ENCODE measurements around the gene TDRD10. TPM values are rescaled to one million over a fixed set of nuclear protein-coding genes. Genes with fewer than 3 reads are reported as not detected.

TDRD10 gene
- total and polyA plus RNA-seq, 2 donors from 2014 or later, result 2.3 to 4.7 TPM

DNA sequence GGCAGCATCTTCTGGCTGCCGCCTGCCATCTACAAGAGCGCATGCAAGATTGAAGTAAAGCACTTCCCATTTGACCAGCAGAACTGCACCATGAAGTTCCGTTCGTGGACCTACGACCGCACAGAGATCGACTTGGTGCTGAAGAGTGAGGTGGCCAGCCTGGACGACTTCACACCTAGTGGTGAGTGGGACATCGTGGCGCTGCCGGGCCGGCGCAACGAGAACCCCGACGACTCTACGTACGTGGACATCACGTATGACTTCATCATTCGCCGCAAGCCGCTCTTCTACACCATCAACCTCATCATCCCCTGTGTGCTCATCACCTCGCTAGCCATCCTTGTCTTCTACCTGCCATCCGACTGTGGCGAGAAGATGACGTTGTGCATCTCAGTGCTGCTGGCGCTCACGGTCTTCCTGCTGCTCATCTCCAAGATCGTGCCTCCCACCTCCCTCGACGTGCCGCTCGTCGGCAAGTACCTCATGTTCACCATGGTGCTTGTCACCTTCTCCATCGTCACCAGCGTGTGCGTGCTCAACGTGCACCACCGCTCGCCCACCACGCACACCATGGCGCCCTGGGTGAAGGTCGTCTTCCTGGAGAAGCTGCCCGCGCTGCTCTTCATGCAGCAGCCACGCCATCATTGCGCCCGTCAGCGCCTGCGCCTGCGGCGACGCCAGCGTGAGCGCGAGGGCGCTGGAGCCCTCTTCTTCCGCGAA, 69.4 kb downstream of the TDRD10 start:
- DNase-seq (no peak), FAIRE-seq (no peak)
- intact Hi-C loops (cut with DNase I), result no loop called here
- H3K27ac ChIP-seq (ENCODE audit: low read depth in 2 of 2, low read length in 2 of 2), result no peak overlapping the region
- H3K9me3 ChIP-seq (ENCODE audit: control insufficient read depth in 2 of 3, insufficient read depth in 1 of 3, low read length in 3 of 3), result no peaks in the 10 kb centered on the region
- H3K9ac ChIP-seq (ENCODE audit: low read length in 3 of 3), result no peak overlapping the region
- peaks cover 0 to 5% (median 0%) of the 10 kb centered on the region in 3 donors for H3K4me1 ChIP-seq (ENCODE audit: control insufficient read depth in 2 of 3, insufficient read depth in 2 of 3, low read depth in 1 of 3, low read length in 3 of 3)
- peaks cover 3% of the 10 kb centered on the region for H3K27me3 ChIP-seq (ENCODE audit: control insufficient read depth, insufficient read depth, low read length)
- H3K36me3 ChIP-seq (ENCODE audit: control insufficient read depth in 2 of 3, insufficient read depth in 3 of 3, low read length in 3 of 3), result no peaks in the 10 kb centered on the region
- TF ChIP-seq, protein P1, sequence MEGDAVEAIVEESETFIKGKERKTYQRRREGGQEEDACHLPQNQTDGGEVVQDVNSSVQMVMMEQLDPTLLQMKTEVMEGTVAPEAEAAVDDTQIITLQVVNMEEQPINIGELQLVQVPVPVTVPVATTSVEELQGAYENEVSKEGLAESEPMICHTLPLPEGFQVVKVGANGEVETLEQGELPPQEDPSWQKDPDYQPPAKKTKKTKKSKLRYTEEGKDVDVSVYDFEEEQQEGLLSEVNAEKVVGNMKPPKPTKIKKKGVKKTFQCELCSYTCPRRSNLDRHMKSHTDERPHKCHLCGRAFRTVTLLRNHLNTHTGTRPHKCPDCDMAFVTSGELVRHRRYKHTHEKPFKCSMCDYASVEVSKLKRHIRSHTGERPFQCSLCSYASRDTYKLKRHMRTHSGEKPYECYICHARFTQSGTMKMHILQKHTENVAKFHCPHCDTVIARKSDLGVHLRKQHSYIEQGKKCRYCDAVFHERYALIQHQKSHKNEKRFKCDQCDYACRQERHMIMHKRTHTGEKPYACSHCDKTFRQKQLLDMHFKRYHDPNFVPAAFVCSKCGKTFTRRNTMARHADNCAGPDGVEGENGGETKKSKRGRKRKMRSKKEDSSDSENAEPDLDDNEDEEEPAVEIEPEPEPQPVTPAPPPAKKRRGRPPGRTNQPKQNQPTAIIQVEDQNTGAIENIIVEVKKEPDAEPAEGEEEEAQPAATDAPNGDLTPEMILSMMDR (IDR thresholded peaks at IDR 0.05; ENCODE audit: borderline replicate concordance, extremely low read depth, insufficient read depth), result no peak
- H3K4me3 ChIP-seq (ENCODE audit: low read length in 3 of 3), result no peak overlapping the region

DNA sequence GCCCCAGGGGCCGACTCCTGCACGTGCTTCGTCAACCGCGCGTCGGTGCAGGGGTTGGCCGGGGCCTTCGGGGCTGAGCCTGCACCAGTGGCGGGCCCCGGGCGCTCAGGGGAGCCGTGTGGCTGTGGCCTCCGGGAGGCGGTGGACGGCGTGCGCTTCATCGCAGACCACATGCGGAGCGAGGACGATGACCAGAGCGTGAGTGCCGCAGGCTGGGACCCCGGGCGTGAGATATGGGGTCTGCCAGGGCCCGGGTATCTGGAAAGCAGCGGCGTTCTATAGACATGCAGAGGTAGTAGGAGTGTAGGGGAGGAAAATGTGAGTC, 69.9 kb downstream of the TDRD10 start:
- H3K9me3 ChIP-seq (ENCODE audit: control insufficient read depth in 2 of 3, insufficient read depth in 1 of 3, low read length in 3 of 3), result no peaks in the 10 kb centered on the region
- no peak overlapping the region for H3K27ac ChIP-seq (ENCODE audit: low read depth in 2 of 2, low read length in 2 of 2)
- TF ChIP-seq, protein P1 (IDR thresholded peaks at IDR 0.05; ENCODE audit: borderline replicate concordance, extremely low read depth, insufficient read depth), result no peak
- no peak for DNase-seq
- H3K4me3 ChIP-seq (ENCODE audit: low read length in 3 of 3), result no peak overlapping the region
- no peak overlapping the region for H3K9ac ChIP-seq (ENCODE audit: low read length in 3 of 3)
- intact Hi-C loops (cut with DNase I), result no loop called here
- H3K27me3 ChIP-seq (ENCODE audit: control insufficient read depth, insufficient read depth, low read length), result no peaks in the 10 kb centered on the region
- H3K4me1 ChIP-seq (ENCODE audit: control insufficient read depth in 2 of 3, insufficient read depth in 2 of 3, low read depth in 1 of 3, low read length in 3 of 3), result peaks cover 0 to 7% (median 0%) of the 10 kb centered on the region in 3 donors
- no peaks in the 10 kb centered on the region for H3K36me3 ChIP-seq (ENCODE audit: control insufficient read depth in 2 of 3, insufficient read depth in 3 of 3, low read length in 3 of 3)
- no peak for FAIRE-seq

DNA sequence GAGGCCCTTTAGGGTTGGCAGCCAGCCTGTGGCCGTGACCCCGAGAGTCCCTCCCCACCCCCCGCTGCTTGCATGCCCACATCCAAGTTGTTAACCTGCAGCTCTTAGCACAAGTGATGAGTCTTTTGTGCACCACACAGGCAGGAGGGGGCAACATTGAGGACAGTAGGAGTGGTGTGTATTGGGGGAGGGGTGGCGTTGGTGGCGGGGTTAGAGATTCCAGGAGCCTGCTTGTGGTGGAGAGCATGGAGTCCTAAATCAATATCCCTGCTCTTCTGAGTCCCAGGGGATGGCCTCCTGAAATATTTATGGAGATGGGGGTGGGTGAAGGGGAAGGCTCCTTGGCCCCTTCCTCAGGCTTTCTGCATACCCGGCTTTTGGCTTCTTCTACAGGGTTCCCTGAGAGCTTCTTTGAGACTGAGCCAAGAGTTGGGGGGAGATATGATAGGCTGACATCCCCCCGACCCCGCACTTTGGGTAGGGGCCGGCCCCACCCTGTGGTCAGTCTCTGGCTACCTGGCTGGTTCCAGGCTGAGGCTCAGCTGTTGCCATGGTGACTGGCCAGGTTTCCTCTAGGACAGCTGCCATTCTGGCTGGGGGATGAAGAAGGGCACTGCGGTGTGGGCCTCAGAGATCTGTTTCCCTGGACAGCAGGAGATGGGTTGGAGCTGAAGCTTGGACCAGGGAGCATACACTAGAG, 70.6 kb downstream of the TDRD10 start:
- intact Hi-C loops (cut with DNase I), result no loop called here
- TF ChIP-seq, protein P1 (IDR thresholded peaks at IDR 0.05; ENCODE audit: borderline replicate concordance, extremely low read depth, insufficient read depth), result no peak
- H3K4me3 ChIP-seq (ENCODE audit: low read length in 3 of 3), result no peak overlapping the region
- no peaks in the 10 kb centered on the region for H3K27me3 ChIP-seq (ENCODE audit: control insufficient read depth, insufficient read depth, low read length)
- H3K9me3 ChIP-seq (ENCODE audit: control insufficient read depth in 2 of 3, insufficient read depth in 1 of 3, low read length in 3 of 3), result no peaks in the 10 kb centered on the region
- no peak overlapping the region for H3K9ac ChIP-seq (ENCODE audit: low read length in 3 of 3)
- H3K36me3 ChIP-seq (ENCODE audit: control insufficient read depth in 2 of 3, insufficient read depth in 3 of 3, low read length in 3 of 3), result no peaks in the 10 kb centered on the region
- no peak overlapping the region for H3K27ac ChIP-seq (ENCODE audit: low read depth in 2 of 2, low read length in 2 of 2)
- FAIRE-seq (no peak), DNase-seq (no peak)
- peaks cover 0 to 10% (median 0%) of the 10 kb centered on the region in 3 donors for H3K4me1 ChIP-seq (ENCODE audit: control insufficient read depth in 2 of 3, insufficient read depth in 2 of 3, low read depth in 1 of 3, low read length in 3 of 3)
